Hippocampal formation (tissue), 2 donors: Measurements from ENCODE around the gene CLEC18C.
"Not testable (repeated sequence)": the region's sequence is repeated elsewhere in the genome, so short reads cannot be mapped to it uniquely, and the experiment has no call there.

Experiments used
- DNase-seq, 2 donors: peaks; one replicate each; lab custom pipeline; 2025; lab: John Stamatoyannopoulos, UW

Gene CLEC18C

GRCh38 chr16:70159355-70160348 lies 13.9 kb upstream of the CLEC18C start:
- no peak for DNase-seq

DNA sequence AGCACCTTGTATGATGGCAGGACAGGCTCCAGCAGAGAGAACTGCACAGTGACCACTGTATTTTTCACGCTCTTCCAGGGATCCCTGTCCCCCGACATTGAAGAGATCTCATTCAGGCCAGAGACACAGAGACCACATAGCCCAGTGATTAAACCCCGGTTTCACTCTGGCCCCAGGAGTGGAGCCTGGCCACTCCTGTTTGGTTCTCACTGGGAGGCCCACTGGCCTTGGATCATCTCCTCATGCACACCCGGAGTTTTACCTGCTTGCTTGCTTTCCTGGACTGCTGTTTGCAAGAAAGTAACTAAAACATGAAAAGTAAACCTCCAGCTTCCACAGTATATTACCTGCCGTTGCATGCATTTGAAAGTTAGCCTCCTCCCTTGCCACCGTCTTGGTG lies 13.2 kb upstream of the CLEC18C start:
- no peak for DNase-seq

DNA sequence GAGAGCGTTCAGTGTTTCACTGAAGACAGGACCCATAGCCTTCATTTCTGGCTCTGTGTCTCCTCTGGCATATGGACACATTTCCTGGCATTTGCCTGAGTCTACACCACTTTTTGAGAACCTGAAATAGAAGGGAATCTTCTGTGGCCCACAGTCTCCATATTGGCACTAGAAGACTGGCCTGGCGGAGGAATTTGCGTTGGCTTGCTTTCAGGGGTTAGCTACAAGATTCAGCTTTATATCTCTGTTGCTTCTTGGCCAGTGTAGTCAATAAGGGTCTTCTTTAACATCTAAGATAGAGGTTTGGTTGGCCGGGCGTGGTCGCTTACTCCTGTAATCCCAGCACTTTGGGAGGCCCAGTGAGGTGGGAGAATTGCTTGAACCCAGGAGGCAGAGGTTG lies 12.8 kb upstream of the CLEC18C start:
- no peak for DNase-seq

DNA sequence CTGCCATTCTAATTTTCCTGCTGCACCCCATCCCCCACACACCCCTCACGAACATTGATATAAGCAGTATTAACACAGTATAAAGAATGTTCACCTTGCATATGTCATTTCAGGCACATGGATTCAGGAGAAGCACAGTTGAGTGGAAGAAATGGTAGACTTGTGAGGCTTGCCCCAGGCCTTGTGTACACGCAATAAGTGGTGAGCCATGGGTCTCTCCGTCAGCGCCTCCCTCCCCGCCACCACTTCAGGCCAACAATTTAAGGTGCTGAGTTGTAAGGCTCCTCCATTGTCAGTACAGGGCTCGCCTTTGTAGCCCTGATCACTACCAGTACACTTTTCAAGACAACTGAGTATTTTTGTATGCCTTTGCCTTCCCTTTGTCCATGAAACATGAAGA lies 12.2 kb upstream of the CLEC18C start:
- DNase-seq, result no peak

DNA sequence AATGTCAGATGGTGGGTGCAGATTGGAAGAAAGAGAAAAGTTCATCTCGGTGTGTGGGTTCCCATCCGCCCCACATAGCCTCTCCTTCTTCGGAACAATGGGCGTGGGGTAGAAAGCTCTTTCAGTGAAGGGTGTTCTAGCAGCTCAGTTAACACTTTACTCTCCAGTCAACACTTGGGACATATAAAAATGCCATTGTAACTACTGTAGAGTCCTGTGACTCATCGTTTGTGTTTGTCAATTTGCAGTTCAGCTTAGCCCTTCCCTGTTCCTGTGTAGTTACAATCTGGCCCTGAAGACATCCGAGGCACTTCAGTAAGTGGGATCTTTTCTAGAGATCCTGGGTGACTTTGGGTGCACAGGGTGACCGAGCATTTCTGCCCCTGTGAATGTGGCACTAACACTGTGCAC lies 11.5 kb upstream of the CLEC18C start:
- no peak for DNase-seq

GRCh38 chr16:70163596-70163995 lies 10.0 kb upstream of the CLEC18C start:
- no peak for DNase-seq

DNA sequence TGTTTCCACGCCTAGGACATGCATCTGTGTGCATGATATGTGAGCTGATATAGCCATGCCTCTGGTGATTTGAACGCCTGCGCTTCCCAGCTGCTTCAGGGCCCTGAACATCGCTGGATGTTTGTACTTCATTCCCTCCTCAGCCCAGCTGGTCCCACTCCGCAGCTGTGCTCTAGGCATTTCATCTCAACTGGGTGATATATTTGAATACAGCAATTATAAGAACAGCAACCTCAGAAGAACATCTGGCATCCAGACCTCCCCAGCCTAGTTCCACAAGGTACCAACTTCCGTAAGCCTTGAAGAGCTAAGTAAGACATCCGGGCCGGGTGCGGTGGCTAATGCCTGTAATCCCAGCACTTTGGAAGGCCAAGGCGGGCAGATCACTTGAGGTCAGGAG lies 6.9 kb upstream of the CLEC18C start:
- DNase-seq, result not testable (repeated sequence)

GRCh38 chr16:70173916-70174315 lies 329 bp downstream of the CLEC18C start:
- not testable (repeated sequence) for DNase-seq

- DNase-seq, result not testable (repeated sequence)
Observed at GRCh38 chr16:70174387-70174932, 873 bp downstream of the CLEC18C start.

GRCh38 chr16:70187858-70188607 lies 14.4 kb downstream of the CLEC18C start:
- DNase-seq, result not testable (repeated sequence)

DNA sequence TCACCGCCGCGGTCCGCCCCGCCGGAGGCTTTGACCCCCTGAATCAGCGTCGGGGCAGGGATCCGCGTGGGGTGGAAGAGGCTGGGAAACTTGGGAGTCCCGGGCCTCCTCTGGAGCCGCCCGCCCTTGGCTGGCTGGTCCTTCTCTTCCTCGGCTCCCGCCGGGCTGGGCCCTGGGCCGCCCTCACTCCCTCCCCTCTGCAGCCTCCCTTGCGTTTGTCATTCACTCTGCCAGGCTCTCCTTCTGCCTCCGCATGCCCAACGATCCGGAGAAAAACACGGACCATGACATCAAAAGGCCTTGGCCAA lies 15.0 kb downstream of the CLEC18C start:
- not testable (repeated sequence) for DNase-seq

- not testable (repeated sequence) for DNase-seq
Observed at GRCh38 chr16:70190574-70190973, 17.0 kb downstream of the CLEC18C start.

DNA sequence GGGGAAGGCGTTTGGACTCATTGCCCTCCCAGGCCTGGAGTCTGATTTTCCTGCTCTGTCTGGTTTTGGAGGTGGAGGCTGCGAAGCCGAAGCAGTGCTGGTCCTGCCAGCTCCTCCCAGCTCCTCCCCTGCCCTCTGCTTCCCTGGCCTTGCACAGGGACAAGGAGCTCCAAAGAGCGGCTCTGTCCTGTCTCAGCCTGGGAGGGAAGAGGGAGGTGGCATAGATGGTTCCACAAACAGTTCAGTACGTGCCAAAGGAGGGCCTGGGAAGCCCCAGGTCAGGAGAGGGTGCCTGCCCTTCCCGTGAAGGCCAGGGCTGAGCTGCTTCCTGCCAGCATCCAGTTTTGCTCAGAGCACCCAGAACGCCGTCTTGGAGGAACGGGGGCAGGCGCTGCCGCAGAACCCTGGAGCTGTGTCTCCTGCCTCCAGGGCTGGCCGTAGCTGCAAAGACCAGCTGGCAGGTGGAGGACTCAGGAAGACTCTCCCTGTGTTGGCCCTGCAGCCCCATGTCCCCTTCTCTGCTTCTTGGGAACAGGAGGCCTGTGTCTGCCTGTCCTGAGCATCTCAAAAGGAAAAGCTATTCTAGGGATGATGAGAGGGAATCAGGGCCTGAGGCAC lies 23.2 kb downstream of the CLEC18C start:
- not testable (repeated sequence) for DNase-seq

DNA sequence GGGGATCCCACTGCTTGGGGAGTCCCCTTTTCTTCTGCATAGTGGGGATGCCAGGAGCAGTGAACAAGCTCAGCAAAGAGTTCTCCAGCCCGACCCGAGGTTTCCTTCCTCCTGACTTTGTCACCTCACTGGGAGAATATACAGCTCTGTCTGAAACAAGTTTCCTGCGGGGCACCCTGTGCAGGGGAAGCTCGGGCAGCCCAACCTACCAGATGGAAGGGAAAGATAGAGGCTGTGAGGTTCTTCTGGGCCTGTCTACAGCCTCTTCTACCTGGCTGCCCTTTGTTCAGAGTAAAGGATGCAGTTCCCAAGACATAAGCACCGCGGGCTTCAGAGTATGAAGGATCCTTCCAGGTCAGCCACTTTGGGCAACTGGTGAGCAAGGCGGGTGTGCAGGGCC lies 24.0 kb downstream of the CLEC18C start:
- not testable (repeated sequence) for DNase-seq

- DNase-seq, result not testable (repeated sequence)
Observed at GRCh38 chr16:70198230-70198629, 24.6 kb downstream of the CLEC18C start.

- DNase-seq, result not testable (repeated sequence)
Observed at GRCh38 chr16:70198666-70199065, 25.1 kb downstream of the CLEC18C start.

DNA sequence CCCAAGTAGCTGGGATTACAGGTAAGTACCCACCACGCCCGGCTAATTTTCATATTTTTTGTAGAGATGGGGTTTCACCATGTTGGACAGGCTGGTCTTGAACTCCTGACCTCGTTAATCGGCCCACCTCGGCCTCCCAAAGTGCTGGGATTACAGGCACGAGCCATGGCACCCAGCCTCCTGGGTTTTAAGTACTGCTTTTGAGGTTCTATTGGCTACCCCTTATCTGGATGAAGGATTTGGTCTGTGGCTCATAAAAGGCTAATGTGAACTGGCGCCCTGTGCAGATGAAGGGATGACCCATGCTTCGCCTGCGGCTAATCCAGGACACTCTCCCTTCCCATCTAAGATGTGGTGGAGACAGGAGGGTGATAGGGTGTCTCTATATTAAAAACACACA lies 25.6 kb downstream of the CLEC18C start:
- DNase-seq, result not testable (repeated sequence)

- DNase-seq, result not testable (repeated sequence)
Observed at GRCh38 chr16:70200063-70200462, 26.5 kb downstream of the CLEC18C start.

DNA sequence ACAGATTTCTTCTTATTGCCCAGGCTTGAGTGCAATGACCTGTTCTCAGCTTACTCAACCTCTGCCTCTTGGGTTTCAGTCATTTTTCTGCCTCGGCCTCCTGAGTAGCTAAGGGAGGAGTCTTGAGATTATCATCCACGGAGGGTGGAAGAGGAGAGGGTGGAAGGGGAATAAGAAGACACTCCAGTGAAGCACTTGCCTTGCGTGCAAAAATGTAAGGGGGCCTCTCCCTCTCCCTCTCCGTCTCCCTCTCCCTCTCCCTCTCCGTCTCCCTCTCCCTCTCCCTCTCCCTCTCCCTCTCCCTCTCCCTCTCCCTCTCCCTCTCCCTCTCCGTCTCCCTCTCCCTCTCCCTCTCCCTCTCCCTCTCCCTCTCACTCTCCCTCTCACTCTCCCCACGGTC lies 29.9 kb downstream of the CLEC18C start:
- not testable (repeated sequence) for DNase-seq

DNA sequence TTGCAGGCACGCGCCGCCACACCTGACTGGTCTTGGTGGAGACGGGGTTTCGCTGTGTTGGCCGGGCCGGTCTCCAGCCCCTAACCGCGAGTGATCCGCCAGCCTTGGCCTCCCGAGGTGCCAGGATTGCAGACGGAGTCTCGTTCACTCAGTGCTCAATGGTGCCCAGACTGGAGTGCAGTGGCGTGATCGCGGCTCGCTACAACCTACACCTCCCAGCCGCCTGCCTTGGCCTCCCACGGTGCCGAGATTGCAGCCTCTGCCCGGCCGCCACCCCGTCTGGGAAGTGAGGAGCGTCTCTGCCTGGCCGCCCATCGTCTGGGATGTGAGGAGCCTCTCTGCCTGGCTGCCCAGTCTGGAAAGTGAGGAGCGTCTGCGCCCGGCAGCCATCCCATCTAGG lies 30.4 kb downstream of the CLEC18C start:
- DNase-seq, result not testable (repeated sequence)

DNA sequence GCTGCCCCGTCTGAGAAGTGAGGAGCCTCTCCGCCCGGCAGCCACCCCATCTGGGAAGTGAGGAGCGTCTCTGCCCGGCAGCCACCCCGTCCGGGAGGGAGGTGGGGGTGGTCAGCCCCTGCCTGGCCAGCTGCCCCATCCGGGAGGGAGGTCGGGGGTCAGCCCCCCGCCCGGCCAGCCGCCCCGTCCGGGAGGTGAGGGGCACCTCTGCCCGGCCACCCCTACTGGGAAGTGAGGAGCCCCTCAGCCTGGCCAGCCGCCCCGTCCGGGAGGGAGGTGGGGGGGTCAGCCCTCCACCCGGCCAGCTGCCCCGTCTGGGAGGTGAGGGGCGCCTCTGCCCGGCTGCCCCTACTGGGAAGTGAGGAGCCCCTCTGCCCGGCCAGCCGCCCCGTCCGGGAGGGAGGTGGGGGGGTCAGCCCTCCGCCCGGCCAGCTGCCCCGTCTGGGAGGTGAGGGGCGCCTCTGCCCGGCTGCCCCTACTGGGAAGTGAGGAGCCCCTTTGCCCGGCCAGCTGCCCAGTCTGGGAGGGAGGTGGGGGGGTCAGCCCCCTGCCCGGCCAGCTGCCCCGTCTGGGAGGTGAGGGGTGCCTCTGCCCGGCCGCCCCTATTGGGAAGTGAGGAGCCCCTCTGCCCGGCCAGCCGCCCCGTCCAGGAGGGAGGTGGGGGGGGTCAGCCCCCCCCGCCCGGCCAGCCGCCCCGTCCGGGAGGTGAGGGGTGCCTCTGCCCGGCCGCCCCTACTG lies 31.2 kb downstream of the CLEC18C start:
- not testable (repeated sequence) for DNase-seq
